ENCODE results near the gene DOCK11. TPM values are rescaled to one million over a fixed set of nuclear protein-coding genes. Genes with fewer than 3 reads are reported as not detected.
"Not testable (repeated sequence)": the region's sequence is repeated elsewhere in the genome, so short reads cannot be mapped to it uniquely, and the experiment has no call there.

DOCK11 gene
- total RNA-seq, 4 donors from 2014 or later: 13.1 to 33.1 (median 25.4) TPM

GRCh38 chrX:118729042-118729652, 233.5 kb downstream of the DOCK11 start:
- TF ChIP-seq, protein P1, sequence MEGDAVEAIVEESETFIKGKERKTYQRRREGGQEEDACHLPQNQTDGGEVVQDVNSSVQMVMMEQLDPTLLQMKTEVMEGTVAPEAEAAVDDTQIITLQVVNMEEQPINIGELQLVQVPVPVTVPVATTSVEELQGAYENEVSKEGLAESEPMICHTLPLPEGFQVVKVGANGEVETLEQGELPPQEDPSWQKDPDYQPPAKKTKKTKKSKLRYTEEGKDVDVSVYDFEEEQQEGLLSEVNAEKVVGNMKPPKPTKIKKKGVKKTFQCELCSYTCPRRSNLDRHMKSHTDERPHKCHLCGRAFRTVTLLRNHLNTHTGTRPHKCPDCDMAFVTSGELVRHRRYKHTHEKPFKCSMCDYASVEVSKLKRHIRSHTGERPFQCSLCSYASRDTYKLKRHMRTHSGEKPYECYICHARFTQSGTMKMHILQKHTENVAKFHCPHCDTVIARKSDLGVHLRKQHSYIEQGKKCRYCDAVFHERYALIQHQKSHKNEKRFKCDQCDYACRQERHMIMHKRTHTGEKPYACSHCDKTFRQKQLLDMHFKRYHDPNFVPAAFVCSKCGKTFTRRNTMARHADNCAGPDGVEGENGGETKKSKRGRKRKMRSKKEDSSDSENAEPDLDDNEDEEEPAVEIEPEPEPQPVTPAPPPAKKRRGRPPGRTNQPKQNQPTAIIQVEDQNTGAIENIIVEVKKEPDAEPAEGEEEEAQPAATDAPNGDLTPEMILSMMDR (IDR thresholded peaks at IDR 0.05): no peak
- no peak for TF ChIP-seq POLR2A (IDR thresholded peaks at IDR 0.05)
- no peak for DNase-seq
- Histone ChIP-seq H3K9me3 (no peaks in the 10 kb centered on the region), H3K27ac (peak overlapping the region in 1 of 2 donors; percentile 82), H3K36me3 (no peaks in the 10 kb centered on the region), H3K4me1 (no peaks in the 10 kb centered on the region), H3K4me3 (no peak overlapping the region), H3K27me3 (no peaks in the 10 kb centered on the region)
- intact Hi-C loops (cut with DNase I; ENCODE audit: low total_unique reads): no loop called here

DNA sequence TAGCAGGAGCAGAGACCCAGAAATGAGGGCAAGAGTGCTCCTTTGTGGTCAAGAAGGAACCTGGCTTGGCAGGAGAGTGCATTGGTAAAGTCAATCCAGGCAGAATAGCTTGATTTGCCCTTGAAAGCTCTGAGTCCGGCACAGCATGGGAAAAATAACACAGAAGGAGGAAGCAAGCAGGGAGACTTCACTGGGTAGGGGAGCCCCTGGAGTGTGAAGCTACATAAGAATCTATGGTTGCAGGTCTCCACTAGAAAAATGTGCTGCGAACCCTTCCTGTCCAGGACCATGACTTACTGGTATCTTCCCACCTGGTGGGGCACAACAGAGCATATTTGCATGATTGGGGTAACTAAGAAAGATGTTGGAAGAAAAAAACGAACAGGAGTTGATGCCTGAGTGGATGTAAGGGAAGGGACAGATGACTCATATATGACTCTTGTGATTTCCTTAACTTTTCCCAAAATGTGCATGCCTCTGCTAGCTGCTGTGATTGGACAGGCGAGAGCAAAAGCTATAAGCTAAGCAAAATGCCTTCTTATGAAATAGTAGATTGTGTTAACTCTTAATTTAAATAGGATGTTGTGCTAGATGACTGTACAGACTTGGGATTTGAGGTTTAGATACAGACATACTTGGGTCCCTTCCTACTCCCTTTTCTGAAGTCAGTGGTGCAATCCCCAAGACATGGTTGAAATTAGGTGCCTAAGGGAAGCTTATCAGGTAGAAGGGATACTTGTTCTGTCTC, 235.1 kb downstream of the DOCK11 start:
- no peak overlapping the region for H3K4me3 ChIP-seq
- TF ChIP-seq, protein P1 (IDR thresholded peaks at IDR 0.05): no peak
- no peak for TF ChIP-seq POLR2A (IDR thresholded peaks at IDR 0.05)
- H3K27ac ChIP-seq: no peak overlapping the region
- H3K4me1 ChIP-seq: no peaks in the 10 kb centered on the region
- no peak for DNase-seq
- H3K9me3 ChIP-seq: no peaks in the 10 kb centered on the region
- H3K27me3 ChIP-seq: no peaks in the 10 kb centered on the region
- intact Hi-C loops (cut with DNase I; ENCODE audit: low total_unique reads): no loop called here
- H3K36me3 ChIP-seq: no peaks in the 10 kb centered on the region

DNA sequence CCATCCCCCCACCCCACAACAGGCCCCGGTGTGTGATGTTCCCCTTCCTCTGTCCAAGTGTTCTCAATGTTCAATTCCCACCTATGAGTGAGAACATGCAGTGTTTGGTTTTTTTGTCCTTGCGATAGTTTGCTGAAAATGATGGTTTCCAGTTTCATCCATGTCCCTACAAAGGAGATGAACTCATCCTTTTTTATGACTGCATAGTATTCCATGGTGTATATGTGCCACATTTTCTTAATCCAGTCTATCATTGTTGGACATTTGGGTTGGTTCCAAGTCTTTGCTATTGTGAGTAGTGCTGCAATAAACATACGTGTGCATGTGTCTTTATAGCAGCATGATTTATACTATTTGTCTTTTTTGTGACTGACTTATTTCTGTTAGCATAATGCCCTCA, 236.9 kb downstream of the DOCK11 start:
- H3K27ac ChIP-seq; H3K4me1 ChIP-seq; H3K4me3 ChIP-seq; DNase-seq; H3K36me3 ChIP-seq; H3K27me3 ChIP-seq; H3K9me3 ChIP-seq; intact Hi-C loops (cut with DNase I; ENCODE audit: low total_unique reads): not testable (repeated sequence)

DNA sequence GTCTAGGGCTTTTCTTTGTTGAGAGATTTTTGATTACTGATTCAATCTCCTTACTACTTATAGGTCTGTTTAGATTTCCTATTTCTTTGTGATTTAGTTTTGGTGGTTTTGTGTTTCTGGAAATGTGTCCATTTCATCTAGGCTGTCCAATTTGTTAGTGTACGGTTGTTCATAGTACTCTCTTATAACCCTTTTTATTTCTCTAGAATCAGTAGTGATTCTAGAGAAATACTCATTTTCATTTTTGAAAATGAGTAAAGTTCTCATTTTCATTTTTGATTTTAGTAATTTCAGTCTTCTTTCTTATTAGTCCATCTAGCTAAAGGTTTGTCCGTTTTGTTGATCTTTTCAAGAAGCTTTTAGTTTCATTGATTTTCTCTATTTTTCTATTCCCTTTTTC, 239.3 kb downstream of the DOCK11 start:
- H3K9me3 ChIP-seq: no peaks in the 10 kb centered on the region
- TF ChIP-seq POLR2A (IDR thresholded peaks at IDR 0.05): no peak
- TF ChIP-seq, protein P1 (IDR thresholded peaks at IDR 0.05): no peak
- H3K27ac ChIP-seq: no peak overlapping the region
- H3K4me1 ChIP-seq: no peaks in the 10 kb centered on the region
- DNase-seq: no peak
- H3K36me3 ChIP-seq: no peaks in the 10 kb centered on the region
- H3K27me3 ChIP-seq: no peaks in the 10 kb centered on the region
- intact Hi-C loops (cut with DNase I; ENCODE audit: low total_unique reads): no loop called here
- H3K4me3 ChIP-seq: no peak overlapping the region

Small RNAs within 50 kb of the gene (small RNA-seq; reads per million reads assigned to genes)
- not detected for gene RF00019

Other genes with a start within 250 kb of the DOCK11 start
- gene WDR44, start 149.7 kb upstream of the DOCK11 start, total RNA-seq: 10 to 100 TPM; 11.5 to 26.4 (median 18.4) TPM
- 10 to 100 TPM; 20.2 to 60.0 (median 39.9) TPM for gene IL13RA1, start 231.8 kb downstream of the DOCK11 start, total RNA-seq

Measured in uterus (tissue), 4 donors.